Tibial nerve (tissue), 4 donors: ENCODE measurements around the gene WNT9B. TPM values are rescaled to one million over a fixed set of nuclear protein-coding genes. Genes with fewer than 3 reads are reported as not detected.

Experiments
- DNase-seq, 2 donors: peaks; one replicate each; pipeline ENCODE4 v3.0.0-alpha.2; 2019; ENCODE audit warnings: low spot score in 2 of 2
- H3K27ac ChIP-seq, 4 donors: fragments of 200-600 bp; sonication (generic) in 3 of 4; one replicate each; pipeline ENCODE4 v1.5.1; 2017 to 2019; ENCODE audit warnings: mild to moderate bottlenecking in 1 of 4
- H3K27me3 ChIP-seq, 2 donors: fragments of 200-600 bp; sonication (generic) in 1 of 2; one replicate each; pipeline versions ENCODE4 v1.5.1 to v1.6.0; 2017 to 2019
- H3K36me3 ChIP-seq, 3 donors: fragments of 200-600 bp; sonication (generic); one replicate each; pipeline ENCODE4 v1.5.1; 2018 to 2019
- H3K4me1 ChIP-seq, 4 donors: fragments of 200-600 bp; sonication (generic) in 3 of 4; one replicate each; pipeline ENCODE4 v1.5.1; 2017 to 2019
- H3K4me3 ChIP-seq, 4 donors: fragments of 200-600 bp; sonication (generic) in 3 of 4; one replicate each; pipeline ENCODE4 v1.5.1; 2017 to 2019; ENCODE audit warnings: mild to moderate bottlenecking in 1 of 4, moderate library complexity in 1 of 4
- H3K9me3 ChIP-seq, 4 donors: fragments of 200-600 bp; sonication (generic) in 3 of 4; one replicate each; pipeline ENCODE4 v1.5.1; 2017 to 2019
- EP300 ChIP-seq, 2 donors: sonication (generic); formaldehyde crosslinking; IDR thresholded peaks; one replicate each; pipeline ENCODE4 v1.6.1; 2017; ENCODE audit warnings: antibody characterized with exemption in 2 of 2, mild to moderate bottlenecking in 1 of 2
- POLR2A ChIP-seq, 2 donors: fragments of 450-650 bp; IDR thresholded peaks; one replicate each; pipeline ENCODE4 v1.6.1; 2017; ENCODE audit warnings: antibody characterized with exemption in 2 of 2, mild to moderate bottlenecking in 2 of 2, moderate library complexity in 2 of 2
- WGBS, 2 donors: methylation state at CpG; one replicate each; pipeline ENCODE4 v1.1.5; 2018; 5-methylcytosine and 5-hydroxymethylcytosine counted together
- total RNA-seq, 4 donors: library from RNA; depleted of rRNA; stranded (reverse); fragments of >200 nt; gene quantifications; one replicate each; pipeline ENCODE4 v1.1.0, GENCODE V29; 2016
- TF ChIP-seq, protein P1 (sequence below), 5 experiments: fragments of 200-600 bp in 3 of 5; fragments of 450-650 bp in 2 of 5; sonication (generic) in 3 of 5; IDR thresholded peaks; one replicate each; pipeline ENCODE4 v1.5.1; 2016 to 2019; ENCODE audit warnings: antibody characterized with exemption in 5 of 5, mild to moderate bottlenecking in 3 of 5, moderate library complexity in 2 of 5

The WNT9B gene
- total RNA-seq, 4 donors from 2014 or later = 0.78 to 0.90 TPM; not detected in 2

DNA sequence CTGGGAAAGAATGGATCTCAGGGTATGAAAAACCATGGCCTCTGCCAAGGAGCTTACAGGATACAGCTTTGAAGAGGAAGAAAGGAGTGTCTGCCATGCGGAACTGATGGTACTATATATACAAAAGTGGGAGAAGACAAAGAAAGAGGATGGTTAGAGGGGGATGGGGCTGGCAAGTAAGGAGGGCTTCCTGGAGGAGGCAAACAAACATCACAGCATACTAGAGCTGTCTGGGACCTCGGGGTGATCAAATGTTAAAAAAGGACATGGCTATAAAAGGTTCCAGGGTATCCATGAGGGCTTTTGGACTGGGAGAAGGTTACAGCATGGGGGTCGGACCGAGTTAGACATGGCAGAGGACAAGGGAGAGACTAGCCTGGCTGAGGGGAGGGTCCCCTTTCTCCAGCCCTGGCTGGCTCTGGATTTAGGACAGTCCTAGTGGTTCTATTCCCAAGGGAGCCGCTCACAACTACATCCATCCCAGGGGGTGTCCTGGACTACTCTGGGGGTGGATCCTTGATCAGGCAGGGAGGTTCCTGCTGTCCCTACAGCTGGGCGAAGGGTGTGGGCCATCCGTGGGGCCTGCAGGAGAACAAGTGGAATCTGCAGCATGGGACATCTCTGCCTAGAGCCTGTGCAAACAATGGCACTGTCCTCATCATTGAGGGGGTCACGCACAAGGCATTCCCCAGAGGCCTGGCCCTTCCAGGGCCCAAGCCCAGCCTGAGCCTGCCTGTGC is 12.2 kb downstream of the WNT9B start:
- 84 to 88% methylated on average over 5 to 8 of the region's 8 CpGs for WGBS, 2 donors
- H3K4me3 ChIP-seq = no peak overlapping the region
- no peaks in the 10 kb centered on the region for H3K4me1 ChIP-seq
- H3K36me3 ChIP-seq = no peaks in the 10 kb centered on the region
- peaks cover 0 to 17% of the 10 kb centered on the region in 2 donors for H3K27me3 ChIP-seq
- H3K9me3 ChIP-seq = no peaks in the 10 kb centered on the region
- no peak overlapping the region for H3K27ac ChIP-seq
- TF ChIP-seq POLR2A (IDR thresholded peaks at IDR 0.05) (no peak), EP300 (IDR thresholded peaks at IDR 0.05) (no peak)
- TF ChIP-seq, protein P1, sequence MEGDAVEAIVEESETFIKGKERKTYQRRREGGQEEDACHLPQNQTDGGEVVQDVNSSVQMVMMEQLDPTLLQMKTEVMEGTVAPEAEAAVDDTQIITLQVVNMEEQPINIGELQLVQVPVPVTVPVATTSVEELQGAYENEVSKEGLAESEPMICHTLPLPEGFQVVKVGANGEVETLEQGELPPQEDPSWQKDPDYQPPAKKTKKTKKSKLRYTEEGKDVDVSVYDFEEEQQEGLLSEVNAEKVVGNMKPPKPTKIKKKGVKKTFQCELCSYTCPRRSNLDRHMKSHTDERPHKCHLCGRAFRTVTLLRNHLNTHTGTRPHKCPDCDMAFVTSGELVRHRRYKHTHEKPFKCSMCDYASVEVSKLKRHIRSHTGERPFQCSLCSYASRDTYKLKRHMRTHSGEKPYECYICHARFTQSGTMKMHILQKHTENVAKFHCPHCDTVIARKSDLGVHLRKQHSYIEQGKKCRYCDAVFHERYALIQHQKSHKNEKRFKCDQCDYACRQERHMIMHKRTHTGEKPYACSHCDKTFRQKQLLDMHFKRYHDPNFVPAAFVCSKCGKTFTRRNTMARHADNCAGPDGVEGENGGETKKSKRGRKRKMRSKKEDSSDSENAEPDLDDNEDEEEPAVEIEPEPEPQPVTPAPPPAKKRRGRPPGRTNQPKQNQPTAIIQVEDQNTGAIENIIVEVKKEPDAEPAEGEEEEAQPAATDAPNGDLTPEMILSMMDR (IDR thresholded peaks at IDR 0.05) = no peak
- DNase-seq = no peak

DNA sequence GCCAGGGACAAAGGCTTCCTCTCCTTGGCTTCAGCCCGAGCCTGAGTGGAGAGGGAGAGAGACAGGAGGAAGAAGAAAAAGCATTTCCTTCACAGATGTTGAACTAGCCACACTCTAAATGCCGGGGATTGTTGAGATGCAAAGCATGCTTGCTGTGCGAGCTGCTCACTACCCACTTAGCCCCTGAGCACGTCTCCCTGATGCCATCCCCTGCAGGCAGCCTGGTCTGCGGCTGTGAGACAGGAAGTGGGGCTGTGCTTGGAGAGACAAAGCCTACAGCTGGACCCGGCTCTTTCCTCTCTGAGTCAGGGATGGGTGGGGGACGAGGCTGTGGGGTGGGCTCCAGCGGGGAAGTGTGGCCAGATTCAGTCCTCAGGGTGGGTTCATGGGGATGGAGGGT is 13.7 kb downstream of the WNT9B start:
- DNase-seq = no peak
- TF ChIP-seq EP300 (IDR thresholded peaks at IDR 0.05) (no peak), POLR2A (IDR thresholded peaks at IDR 0.05) (no peak)
- TF ChIP-seq, protein P1 (IDR thresholded peaks at IDR 0.05) = no peak
- Histone ChIP-seq H3K4me1 (no peaks in the 10 kb centered on the region), H3K27ac (no peak overlapping the region), H3K36me3 (no peaks in the 10 kb centered on the region), H3K4me3 (no peak overlapping the region), H3K27me3 (peaks cover 0 to 17% of the 10 kb centered on the region in 2 donors), H3K9me3 (no peaks in the 10 kb centered on the region)
- WGBS, 2 donors = 21% methylated on average over 8 of the region's 8 CpGs

DNA sequence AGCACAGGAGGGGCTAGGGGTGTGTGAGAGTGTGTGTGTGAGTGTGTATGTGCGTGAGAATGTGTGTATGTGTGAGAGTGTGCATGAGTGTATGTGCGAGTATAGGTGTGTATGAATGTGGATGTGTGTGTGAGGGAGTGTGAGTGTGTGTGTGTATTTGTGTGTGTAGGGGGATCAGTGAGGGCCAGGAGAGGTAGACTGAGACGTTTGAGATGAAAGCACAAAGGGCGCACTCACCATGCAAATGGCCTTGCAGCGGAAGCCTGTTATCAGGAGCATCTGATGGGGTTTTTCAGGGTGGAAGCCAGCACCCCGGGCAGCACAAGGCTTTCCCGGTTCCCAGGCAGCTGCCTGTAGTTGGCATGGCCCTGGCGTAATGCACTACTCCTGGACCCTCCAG is 14.9 kb downstream of the WNT9B start:
- Histone ChIP-seq H3K9me3 (no peaks in the 10 kb centered on the region), H3K4me3 (no peak overlapping the region), H3K27ac (no peak overlapping the region), H3K4me1 (no peaks in the 10 kb centered on the region), H3K36me3 (no peaks in the 10 kb centered on the region), H3K27me3 (peaks cover 0 to 11% of the 10 kb centered on the region in 2 donors)
- no peak for DNase-seq
- TF ChIP-seq EP300 (IDR thresholded peaks at IDR 0.05) = no peak
- WGBS, 2 donors = 75 to 82% methylated on average over 8 of the region's 8 CpGs

DNA sequence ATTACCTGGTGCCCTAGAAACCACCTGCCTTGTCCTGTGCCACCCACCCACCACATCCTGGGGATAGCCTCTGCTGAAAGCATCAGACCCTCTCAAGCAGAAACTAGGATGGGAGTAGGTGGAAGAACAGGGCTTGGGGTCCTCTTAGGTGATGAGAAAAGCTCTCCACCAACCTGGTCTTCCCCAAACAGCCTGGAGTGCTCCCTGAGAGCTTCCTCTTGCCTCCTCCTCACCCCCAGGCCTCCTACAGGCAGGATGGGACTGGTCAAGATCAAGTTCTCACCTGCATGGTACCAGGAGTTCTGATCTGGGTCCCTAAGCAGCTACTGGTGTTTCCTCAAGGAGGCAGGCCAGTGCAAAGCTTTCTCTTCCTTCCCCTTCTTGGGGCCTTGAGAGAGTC is 15.4 kb downstream of the WNT9B start:
- H3K9me3 ChIP-seq = no peaks in the 10 kb centered on the region
- peaks cover 0 to 10% of the 10 kb centered on the region in 2 donors for H3K27me3 ChIP-seq
- no peak for TF ChIP-seq EP300 (IDR thresholded peaks at IDR 0.05)
- TF ChIP-seq, protein P1 (IDR thresholded peaks at IDR 0.05) = no peak
- no peaks in the 10 kb centered on the region for H3K4me1 ChIP-seq
- H3K27ac ChIP-seq = no peak overlapping the region
- H3K36me3 ChIP-seq = no peaks in the 10 kb centered on the region
- no peak overlapping the region for H3K4me3 ChIP-seq
- DNase-seq = no peak

DNA sequence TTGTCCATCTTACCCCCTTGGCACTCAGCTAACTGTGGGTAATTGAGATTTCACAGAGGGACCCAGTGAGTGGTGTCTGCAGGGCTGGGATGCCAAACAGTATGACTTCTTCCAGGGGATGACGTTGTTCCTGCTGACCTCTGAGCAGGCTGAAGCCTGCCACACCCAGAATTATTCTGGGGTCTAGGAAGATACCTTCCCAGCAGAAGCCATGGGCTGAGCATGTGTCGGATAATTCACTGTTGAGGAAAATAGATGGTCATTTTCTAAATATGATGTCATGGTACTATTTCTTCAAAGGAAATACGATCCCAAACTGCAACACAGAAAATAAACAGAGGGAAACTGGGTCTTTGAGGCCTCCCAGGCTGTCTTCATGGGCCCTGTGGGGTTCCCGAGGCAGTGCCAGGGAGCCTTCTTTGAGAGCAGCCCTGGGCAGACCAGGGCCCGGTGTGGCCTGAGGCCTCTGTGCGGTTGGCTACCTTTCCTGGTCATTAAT is 17.4 kb downstream of the WNT9B start:
- Histone ChIP-seq H3K4me3 (no peak overlapping the region), H3K36me3 (no peaks in the 10 kb centered on the region), H3K27ac (no peak overlapping the region), H3K9me3 (no peaks in the 10 kb centered on the region), H3K4me1 (no peaks in the 10 kb centered on the region), H3K27me3 (no peaks in the 10 kb centered on the region)
- DNase-seq = no peak
- no peak for TF ChIP-seq EP300 (IDR thresholded peaks at IDR 0.05)
- no peak for TF ChIP-seq POLR2A (IDR thresholded peaks at IDR 0.05)
- TF ChIP-seq, protein P1 (IDR thresholded peaks at IDR 0.05) = no peak
- WGBS, 2 donors = 53 to 59% methylated on average over 6 of the region's 6 CpGs
